ENCODE data around the gene KCNN1. TPM values are rescaled to one million over a fixed set of nuclear protein-coding genes. Genes with fewer than 3 reads are reported as not detected.

KCNN1 gene
- total and polyA plus RNA-seq, 9 of the 15 experiments (the other 6 are each of a cell fraction or from before 2014, with no cell fraction given) = 0.01 to 6.2 (median 0.72) TPM

- no peak for TF ChIP-seq SRSF7 (optimal IDR thresholded peaks at IDR 0.05; ENCODE audit: low read depth, low read length)
- no peak for TF ChIP-seq ZNF449 (CRISPR knock-in tag; IDR thresholded peaks at IDR 0.05)
- TF ChIP-seq CXXC5 (CRISPR knock-in tag; IDR thresholded peaks at IDR 0.05) = 0 out of 2 replicates have a peak, but pooled peaks have one; percentile 15
- no peak for TF ChIP-seq NR3C1 (CRISPR knock-in tag; IDR thresholded peaks at IDR 0.05)
- TF ChIP-seq ZBTB34 (CRISPR knock-in tag; IDR thresholded peaks at IDR 0.05) = no peak
- peak; percentile 13 to 31; a peak in 2 of 4 replicates for TF ChIP-seq NRF1 (conservative IDR thresholded peaks at IDR 0.05 in 1 of 2, IDR thresholded peaks at IDR 0.05 in 1 of 2)
- TF ChIP-seq RBM17 (IDR thresholded peaks at IDR 0.05; ENCODE audit: borderline replicate concordance, low read depth, low read length) = no peak
- TF ChIP-seq PPARD (CRISPR knock-in tag; IDR thresholded peaks at IDR 0.05) = no peak
- no peak for TF ChIP-seq TCF15 (CRISPR knock-in tag; IDR thresholded peaks at IDR 0.05)
- TF ChIP-seq MCM3 (IDR thresholded peaks at IDR 0.05) = no peak
- TF ChIP-seq ZFX (CRISPR knock-in tag; IDR thresholded peaks at IDR 0.05) = no peak
- TF ChIP-seq GABPB2 (CRISPR knock-in tag; conservative IDR thresholded peaks at IDR 0.05) = no peak
- peak; percentile 22; the same call in 1 of the 2 replicates for TF ChIP-seq VEZF1 (CRISPR knock-in tag; IDR thresholded peaks at IDR 0.05)
- no peak for TF ChIP-seq HNRNPLL (IDR thresholded peaks at IDR 0.05; ENCODE audit: low read depth, low read length, poor library complexity, severe bottlenecking)
- TF ChIP-seq TAF7 (tag; IDR thresholded peaks at IDR 0.05) = no peak
- TF ChIP-seq ETS2 (tag; IDR thresholded peaks at IDR 0.05; ENCODE audit: borderline replicate concordance, poor library complexity, severe bottlenecking) = no peak
- TF ChIP-seq ELK1 (CRISPR knock-in tag; IDR thresholded peaks at IDR 0.05) = no peak
- TF ChIP-seq MCM7 (IDR thresholded peaks at IDR 0.05) = no peak
- TF ChIP-seq ZNF197 (CRISPR knock-in tag; IDR thresholded peaks at IDR 0.05; ENCODE audit: low read depth) = no peak
- TF ChIP-seq IFI16 (CRISPR knock-in tag; IDR thresholded peaks at IDR 0.05) = no peak
- no peak for TF ChIP-seq ZNF699 (CRISPR knock-in tag; IDR thresholded peaks at IDR 0.05; ENCODE audit: insufficient replicate concordance)
- no peak for TF ChIP-seq ARHGAP35 (IDR thresholded peaks at IDR 0.05; ENCODE audit: partially characterized antibody)
These were observed 14.6 kb upstream of the KCNN1 start (continued) for GRCh38 chr19:17951990-17952976.

Data from K562 (cell line).